Epithelial cell of prostate (primary cell): ENCODE measurements around the gene CUX1.
"Not testable (repeated sequence)": the region's sequence is repeated elsewhere in the genome, so short reads cannot be mapped to it uniquely, and the experiment has no call there.

ENCODE experiments used
- DNase-seq: peaks from one replicate; pipeline ENCODE4 v3.0.0-alpha.2; 2011; ENCODE audit warnings: low read depth, low spot score
- H3K27ac ChIP-seq: fragments of 450-650 bp; 2 replicates; pipeline ENCODE4 v1.5.1; 2017; ENCODE audit warnings: mild to moderate bottlenecking

The CUX1 gene

DNA sequence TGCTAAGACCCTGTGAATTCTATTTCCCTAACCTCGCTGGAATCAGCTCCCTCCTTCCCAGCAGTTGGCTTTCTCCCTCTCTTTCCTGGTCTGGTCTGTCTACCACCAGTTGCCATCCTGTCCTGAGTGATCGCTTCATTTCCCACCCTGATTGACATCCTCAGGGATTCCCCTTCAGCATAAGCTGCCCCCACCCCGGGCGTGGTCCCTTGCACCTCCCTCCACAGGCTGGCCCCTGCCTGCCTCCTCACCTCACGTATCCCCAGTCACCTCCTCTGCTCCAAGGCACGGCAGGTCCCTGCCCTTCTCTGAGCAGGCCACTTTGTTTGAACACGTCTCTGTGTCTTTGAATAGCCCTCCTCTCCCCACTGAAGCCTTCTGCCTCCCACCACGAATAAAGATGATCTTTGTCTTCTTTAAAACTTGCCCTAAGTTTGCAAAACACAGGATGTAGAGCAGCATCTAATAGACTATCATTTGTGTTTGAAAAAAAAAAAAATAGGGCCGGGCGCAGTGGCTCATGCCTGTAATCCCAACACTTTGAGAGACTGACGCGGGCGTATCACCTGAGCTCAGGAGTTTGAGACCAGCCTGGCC is 233.5 kb downstream of the CUX1 start:
- DNase-seq = no peak
- H3K27ac ChIP-seq = no peak overlapping the region

DNA sequence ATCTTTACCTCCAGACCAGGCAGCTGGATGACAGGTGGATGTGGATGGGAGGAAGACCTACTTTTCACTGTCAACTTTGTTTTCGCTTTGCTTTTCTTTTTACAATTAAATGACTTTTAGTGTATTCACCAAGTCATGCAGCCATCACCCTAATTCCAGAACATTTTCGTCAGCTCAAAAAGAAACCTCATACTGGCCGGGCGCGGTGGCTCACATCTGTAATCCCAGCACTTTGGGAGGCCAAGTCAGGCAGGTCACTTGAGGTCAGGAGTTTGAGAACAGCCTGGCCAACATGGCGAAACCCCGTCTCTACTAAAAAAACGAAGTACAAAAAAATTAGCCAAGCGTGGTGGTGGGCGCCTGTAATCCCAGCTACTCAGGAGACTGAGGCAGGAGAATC is 234.3 kb downstream of the CUX1 start:
- not testable (repeated sequence) for H3K27ac ChIP-seq, DNase-seq

DNA sequence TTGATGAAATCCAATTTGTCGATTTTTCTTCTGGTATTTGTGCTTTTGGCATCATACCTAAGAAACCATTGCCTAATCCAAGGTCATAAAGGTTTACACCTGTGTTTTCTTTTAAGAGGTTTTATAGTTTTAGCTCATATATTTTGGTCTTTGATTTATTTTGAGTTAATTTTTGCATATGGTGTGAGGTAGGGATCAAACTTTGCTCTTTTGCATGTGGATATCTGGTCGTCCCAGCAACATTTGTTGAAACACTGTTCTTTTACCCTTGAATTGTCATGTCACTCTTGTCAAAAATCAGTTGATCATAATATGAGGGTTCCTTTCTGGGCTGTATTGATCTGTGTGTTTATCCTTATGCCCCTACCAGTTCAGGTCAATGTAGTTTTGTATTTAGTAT is 236.7 kb downstream of the CUX1 start:
- no peak for DNase-seq
- H3K27ac ChIP-seq = no peak overlapping the region

DNA sequence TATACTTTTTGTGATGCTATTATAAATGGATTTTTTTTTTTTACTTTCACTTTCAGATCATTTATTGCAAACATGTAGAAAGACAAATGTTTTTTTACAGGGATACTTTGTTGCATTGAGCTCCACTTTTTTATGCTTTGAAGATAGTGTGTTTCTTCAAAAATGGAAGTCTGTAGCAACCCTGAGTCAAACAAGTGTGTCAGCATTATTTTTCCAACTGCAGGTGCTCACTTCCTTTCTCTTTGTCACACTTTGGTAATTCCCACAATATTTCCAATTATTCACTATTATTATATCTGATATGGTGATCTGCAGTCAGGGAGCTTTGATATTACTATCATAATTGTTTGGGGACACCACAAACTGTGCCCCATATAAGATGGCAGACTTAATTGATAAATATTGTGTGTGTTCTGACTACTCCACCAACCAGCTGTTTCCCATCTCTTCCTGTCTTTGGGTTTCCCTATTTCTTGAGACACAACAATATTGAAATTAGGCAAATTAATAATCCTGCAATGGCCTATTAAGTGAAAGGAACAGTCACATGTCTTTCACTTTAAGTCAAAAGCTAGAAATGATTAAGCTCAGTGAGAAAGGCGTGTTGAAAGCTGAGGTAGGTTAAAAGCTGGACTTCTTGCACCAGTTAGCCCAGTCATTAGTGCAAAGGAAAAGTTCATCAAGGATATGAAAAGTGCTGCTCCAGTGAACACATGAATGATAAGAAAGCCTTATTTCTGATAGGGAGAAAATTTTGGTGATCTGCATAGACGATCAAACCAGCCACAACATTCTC is 238.0 kb downstream of the CUX1 start:
- H3K27ac ChIP-seq = no peak overlapping the region
- no peak for DNase-seq

DNA sequence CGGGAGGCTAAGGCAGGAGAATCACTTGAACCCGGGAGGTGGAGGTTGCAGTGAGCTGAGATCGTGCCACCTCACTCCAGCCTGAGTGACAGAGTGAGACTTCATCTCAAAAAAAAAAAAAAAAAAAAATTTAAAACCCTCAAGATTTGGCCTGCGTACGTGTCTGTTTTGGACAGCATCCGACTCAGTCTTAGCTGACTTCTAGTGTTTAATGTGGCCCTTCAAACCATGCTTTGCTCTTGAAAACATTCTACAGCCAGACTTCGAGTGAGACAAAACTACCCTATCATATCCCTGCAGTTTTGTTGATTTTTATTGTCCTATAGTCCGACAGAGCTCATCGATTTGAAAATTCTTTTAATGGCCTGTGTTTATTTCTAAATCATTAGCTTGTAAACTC is 242.1 kb downstream of the CUX1 start:
- H3K27ac ChIP-seq = no peak overlapping the region
- DNase-seq = no peak

DNA sequence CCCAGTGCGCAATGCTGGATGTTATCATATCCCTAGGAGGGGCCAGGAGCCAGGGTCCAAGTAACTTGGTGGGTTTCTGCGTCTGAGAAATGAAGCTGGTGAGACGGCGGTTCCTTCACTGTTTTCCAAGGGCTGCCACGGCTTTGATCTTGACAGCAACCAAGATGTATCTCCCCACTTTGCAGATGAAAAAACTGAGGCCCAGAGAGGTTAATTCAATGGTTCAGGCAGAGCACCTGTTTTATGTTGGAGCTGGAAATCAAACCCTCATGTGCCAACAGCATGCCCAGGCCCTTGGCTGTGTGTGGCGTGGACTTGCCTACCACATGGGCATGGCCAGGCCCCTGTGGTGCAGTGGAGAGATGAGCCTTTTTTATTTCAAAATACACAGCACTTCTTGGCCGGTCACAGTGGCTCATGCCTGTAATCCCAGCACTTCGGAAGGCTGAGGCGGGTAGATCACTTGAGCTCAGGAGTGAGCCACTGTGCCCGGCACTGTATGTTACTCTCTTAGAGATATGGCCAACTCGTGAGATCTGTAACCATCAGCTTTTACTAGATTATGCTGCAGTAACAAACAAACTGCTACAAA is 244.0 kb downstream of the CUX1 start:
- H3K27ac ChIP-seq = no peak overlapping the region
- DNase-seq = no peak

DNA sequence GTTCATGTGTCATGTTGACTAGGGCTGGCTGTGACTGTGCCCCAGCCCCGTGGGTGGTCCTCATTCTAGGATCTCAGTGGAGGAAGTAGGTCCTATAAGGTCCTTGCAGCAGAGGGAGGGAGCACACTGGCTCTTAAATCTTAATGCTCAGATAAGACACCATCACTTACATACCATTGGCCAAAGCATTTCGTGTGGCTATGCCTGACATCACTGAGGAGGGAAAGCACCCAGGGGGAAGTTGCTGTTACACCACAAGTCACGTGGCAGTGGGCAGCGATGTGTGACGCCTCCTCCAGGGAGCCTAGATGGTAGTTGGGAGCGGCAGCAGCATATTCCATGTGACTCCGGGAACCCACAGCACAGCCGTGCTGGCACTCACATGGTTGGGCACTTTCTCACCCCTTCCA is 244.6 kb downstream of the CUX1 start:
- no peak for DNase-seq
- H3K27ac ChIP-seq = no peak overlapping the region

DNA sequence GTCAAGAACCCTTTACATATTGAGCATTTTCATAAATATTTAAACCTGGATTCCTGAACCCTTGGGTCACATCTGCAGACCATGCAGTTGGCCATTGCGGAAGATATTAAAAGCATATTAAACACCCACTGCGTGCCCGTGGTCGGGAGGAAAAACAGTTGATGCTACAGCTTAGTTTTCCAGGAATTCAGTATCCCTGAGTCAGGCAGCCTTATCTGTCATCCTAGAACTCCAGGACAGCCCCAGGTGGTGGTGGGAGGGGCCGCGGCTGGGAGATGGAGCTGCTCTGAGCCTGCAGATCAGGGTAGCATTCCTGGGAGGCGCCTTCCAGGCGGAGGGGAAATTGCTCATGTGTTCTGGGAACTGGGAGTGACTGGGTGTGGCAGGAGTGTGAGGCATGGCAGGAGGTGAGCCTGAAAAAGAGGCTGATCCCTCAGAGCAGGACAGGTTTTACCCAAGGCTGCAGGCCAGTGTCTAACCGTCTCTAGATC is 246.3 kb downstream of the CUX1 start:
- H3K27ac ChIP-seq = peak overlapping the region; percentile 95
- DNase-seq = peak; percentile 68

DNA sequence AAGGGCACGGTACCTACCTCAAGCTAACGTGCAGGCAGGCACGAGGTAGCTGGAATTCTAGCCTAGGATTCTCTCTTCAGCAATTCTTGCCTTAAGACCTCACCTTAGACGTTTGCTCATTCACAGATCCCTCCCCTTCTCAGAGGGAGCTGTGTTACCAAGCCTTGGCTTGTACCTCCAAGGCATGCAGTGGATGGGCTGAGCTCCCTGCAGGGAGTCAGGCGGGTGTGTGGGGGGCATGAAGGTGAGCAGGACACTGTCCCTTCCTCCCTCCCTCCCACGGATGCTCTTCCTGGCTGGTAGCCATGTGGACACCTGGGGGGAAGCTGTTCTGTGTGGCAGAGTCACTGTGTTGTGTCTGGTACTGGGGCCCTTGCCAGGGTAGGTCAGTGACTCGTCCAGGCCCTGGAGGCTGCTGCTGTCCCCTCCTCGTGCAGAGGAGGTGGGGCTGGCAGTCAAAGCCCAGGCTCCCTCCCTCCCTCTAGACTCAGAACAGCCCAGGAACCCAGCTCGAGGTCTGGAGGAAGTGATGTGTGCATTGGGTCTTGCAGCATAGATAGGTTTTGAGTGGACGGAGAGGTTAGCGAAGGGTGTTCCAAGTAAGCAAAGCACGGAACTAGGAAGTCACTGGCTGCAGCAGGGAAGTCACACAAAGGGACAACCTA is 247.1 kb downstream of the CUX1 start:
- DNase-seq = no peak
- H3K27ac ChIP-seq = peak overlapping the region; percentile 95

DNA sequence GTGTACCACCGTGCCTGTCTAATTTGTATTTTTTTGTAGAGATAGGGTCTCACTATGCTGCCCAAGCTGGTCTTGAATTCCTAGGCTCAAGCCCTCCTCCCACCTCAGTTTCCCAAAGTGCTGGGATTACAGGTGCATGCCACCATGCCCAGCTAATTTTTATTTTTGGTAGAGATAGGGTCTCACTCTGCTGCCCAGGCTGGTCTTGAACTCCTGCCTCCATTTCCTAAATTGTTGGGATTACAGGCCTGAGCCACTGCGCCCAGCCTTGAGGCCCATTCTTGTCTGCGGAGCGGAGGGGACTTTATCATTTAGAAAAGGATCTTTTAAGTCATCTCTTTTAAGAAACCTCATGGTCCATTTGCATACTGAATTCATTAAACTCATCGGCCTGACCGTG is 247.8 kb downstream of the CUX1 start:
- DNase-seq = no peak
- peak overlapping the region; percentile 95 for H3K27ac ChIP-seq

DNA sequence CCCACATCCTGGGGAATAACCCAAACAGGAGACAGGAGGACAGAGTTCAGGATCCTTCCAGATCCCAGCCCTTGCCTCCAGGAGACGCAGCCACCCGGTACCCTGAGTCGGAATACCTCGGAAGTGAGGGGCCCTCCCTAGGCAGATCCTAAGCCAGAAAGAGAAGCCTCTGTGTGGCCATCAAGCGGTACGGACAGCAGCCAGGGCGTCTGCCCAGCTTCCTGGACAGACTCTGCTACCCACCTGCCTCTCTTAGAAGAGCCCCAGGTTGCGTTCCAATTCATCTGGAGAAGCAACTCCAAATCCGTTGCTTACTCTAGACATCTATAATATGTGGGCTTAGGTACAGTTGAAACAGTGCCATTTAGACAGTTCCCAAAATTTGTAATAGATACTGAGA is 249.1 kb downstream of the CUX1 start:
- DNase-seq = no peak
- H3K27ac ChIP-seq = no peak overlapping the region

DNA sequence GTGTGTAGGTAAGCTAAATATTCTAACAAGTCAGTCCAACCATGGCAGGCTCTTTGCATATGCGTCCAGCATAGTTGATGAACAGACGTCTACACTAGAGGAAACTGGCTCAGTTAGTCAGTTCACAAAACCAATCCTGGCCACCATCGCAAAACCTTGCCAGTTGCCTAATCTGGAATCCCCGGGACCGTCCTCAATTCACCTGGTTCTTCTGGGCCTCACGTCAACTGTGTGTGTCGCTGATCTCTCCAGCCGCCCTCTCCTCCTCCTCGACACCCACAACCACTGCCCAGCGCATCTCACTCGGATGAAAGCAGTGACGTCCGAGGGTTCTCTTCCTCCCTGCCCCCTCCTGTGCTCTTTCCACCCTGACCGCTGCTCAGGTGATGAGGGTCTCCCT is 251.4 kb downstream of the CUX1 start:
- H3K27ac ChIP-seq = no peak overlapping the region
- DNase-seq = no peak

DNA sequence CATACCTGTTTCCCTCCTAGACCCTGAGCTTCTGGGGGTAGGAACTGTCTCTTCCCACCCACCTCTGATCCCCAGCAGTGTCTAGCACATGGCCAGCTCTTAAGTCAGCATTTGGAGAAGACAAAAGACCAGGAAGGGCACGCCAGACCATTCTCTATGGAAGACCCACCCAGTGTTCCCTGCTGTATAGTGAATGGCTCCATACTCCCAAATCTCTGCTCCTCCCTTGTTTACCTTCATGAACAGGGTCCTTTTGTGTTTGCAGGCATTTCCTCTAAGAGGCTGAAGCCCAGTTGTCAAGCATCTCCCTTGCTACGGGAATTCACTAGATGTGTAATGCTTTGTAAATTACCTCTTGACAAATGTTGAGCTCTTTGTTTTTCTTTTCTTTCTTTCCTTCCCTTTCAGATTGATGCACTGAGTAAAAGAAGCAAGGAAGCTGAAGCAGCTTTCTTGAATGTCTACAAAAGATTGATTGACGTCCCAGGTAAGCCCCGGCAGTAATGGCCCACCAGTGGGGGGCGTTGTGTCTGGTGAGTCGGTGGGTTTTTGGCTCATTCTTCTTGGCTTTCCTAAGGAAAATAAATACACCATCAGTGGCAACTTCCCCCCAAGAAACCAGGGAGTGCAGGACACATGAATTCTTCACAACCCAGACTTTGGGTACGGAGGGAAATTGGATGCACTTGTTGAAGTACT is 252.7 kb downstream of the CUX1 start:
- no peak overlapping the region for H3K27ac ChIP-seq
- DNase-seq = no peak

DNA sequence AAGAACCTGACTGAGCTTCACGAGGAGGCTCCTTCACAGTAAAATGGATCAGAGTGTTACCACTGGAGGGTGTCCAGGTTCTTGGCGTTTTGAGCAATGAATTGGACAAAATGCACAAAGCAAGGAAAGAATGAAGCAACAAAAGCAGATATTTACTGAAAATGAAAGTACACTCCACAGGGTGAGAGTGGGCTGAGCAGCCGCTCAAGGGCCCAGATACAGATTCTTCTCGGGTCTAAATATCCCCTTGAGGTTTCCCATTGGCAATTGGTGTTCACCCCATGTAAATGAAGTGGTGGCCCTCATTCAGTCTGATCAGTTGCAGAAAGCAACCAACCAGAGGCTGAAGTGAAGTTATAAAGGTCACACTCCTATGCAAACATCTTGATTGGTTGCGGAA is 254.6 kb downstream of the CUX1 start:
- no peak overlapping the region for H3K27ac ChIP-seq
- no peak for DNase-seq

DNA sequence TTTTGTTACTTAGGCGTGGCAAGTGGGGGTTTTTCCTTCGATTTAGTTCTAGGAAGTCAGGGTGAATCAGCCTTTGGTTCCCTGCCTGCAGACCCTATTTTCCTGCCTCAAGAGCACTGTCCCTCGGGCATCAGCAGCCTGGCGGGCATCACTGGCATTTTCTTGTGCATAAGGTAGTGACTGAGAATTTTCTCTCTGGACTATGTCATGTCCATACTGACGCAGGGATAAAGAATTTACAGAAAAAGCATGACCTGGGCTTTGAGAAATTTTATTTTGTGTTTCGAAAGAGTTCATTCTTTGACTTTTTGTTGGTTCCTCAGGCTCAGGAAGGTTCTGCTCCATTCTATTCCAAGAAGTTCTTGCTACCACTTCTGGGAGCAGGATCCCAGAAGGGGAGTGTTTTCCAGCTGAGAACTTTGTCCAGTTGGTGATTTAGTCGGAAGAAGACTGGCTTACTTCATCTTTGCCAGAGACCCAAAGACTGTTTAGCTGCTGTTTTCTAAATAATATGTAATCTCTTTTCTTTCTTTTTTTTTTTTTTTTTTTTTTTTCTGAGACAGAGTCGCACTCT is 255.3 kb downstream of the CUX1 start:
- DNase-seq = no peak
- no peak overlapping the region for H3K27ac ChIP-seq

DNA sequence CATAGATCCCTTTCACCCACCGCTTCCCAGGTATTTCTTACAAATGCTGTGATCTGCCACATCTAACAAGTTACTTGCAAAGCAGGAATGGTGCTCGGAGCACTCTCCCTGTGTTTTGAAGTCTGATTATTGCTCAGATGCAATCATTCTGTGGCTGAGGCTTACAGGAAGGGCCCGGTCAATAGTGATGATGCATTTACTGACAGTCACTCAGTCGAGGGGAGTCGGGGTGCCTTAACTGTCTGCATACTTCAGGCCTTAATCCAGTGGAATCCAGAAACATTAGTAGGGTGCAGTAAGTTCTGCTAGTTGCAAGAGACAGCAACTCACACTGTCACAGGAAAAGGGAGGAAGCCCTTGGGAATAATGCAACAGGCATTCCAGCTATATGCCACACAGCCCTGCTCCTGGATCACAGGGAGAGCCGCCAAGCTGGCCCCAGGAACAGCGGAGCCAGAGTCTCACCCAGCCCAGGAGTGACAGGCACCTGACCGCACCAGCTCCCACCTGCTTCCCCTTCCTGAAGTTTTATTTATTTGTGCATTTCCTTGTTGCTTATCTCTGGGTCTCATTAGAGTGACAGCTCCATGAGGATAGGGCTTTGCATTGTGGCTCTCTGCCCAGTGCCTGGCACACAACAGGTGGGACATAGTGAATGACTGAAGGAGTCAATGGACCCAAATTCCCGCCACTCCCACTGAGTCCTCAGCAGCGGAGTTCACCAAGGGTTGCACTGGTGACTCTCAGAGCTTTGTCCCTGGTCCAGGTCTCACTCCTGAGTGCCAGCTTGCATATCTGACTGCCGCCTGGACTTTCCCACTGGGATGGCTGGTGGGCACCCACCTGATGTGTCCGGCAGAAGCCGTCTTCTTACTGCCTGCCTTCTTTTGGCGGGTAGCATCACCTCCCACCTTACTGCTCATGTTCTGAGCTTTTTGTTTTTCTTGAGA is 256.8 kb downstream of the CUX1 start:
- no peak overlapping the region for H3K27ac ChIP-seq
- DNase-seq = no peak

DNA sequence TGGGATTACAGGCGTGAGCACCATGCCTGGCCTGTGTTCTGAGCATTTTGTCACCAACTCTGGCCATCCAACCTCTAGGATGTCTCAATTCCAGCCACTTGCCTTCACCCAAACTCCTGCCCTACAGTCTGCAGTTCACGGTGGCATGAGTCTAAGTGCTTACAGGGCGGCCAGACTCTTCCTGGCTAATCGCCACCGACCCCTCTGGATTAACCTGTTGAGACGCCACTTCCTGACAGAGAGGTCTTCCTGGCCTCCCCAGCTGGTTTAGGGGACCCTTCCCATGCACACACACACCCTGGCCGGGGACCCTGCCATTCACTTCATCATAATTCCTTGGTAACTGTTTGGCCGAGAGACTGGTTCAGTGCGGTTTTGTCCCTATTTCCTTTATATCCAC is 257.7 kb downstream of the CUX1 start:
- no peak for DNase-seq
- H3K27ac ChIP-seq = no peak overlapping the region

DNA sequence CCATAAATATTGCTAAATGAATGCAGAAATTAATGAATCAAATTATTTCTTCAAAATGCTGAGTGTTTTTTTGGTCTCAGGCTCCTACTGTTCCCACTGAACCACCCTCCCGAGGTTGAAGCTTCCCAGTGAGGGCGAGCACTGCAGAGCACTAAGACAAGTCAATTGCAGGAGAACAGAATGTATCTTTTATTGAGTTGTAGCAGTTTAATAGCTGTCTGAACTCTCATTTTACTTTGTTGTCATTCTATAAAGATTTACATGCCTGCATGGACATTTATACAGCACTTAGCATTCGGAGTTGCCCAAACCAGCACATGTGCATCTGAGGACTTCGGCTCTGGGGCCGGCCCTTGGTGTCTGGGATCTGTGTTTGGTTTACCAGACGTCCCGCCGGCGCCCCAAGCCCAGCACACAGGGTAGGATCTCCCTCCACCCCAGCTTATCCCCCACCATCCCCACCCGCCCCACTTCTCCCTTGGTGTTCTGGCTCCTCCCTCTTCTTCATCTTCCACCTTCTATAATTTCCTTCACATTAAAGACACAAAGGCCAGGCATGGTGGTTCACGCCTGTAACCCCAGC is 258.2 kb downstream of the CUX1 start:
- no peak overlapping the region for H3K27ac ChIP-seq
- no peak for DNase-seq

DNA sequence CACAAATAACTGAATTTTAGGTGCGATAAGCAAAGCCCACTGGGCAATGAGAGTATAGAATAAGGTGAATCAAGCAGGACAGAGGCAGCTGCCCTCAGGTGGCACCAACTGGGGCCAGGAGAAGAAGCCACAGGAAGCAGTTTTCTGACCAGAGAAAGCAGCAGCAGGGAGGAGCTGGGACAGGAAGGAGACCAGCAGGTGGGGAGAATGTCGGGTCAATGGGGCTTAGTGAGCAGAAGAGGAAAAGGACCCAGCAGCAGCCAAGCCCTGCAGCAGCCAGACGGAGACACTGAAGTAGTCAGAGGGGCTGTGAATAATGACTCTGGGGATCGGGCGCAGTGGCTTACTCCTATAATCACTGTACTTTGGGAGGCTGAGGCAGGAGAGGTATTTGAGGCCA is 259.7 kb downstream of the CUX1 start:
- no peak for DNase-seq
- no peak overlapping the region for H3K27ac ChIP-seq
